Measurements from ENCODE around the gene DNAAF3.

The DNAAF3 gene

DNA sequence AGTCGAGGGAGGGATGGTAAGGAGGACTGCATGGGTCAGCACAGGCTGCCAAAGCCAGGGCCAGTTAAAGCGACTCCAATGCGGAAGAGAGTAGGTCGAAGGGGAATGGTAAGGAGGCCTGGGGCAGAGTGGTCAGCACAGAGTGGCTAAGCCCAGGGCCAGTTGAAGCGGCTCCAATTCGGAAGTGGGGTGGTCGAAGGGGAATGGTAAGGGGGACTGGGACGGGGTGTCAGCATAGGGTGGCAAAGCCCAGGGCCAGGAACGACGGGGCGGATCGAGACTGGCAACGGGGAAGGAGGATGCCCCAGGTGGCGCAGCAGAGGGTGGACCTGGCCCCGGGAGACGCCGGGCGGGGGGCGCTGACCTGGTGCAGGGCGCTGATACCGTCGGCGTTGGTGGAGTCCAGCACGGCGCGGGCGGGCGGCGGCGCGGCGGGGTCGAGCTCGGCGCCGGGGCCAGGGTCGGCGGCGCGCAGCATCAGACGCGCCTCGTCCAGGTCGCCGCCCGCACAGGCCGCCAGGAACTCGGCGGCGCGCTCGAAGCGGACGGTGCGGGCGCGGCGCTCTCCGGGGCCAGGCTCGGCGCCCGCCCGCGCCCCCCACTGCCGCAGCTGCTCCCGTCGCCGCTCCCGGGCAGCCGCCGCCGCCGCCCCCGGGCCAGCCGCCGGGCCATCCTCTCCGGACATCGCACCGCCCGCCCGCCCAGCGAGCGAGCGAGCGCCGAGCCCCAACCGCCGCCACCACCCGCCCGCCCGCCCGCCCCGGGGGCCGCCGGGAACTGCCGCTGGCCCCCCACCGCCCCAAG, 49.4 kb downstream of the DNAAF3 start, which contains the start of gene PPP1R12C:
TSS of gene PPP1R12C (minus strand) at position 779 of the 804 bp plus-strand sequence. CDS start at position 685, 94 bp downstream.
- CTCF ChIA-PET, result interaction anchor here (0.6 to 4.6 kb wide), 7 partner anchors 16 to 171 kb away, joined by 3 to 26 read pairs (median 3); no protein-coding TSS in a partner anchor
- Histone ChIP-seq H3K27ac (ENCODE audit: extremely low read depth, low read depth, low read length) (peak within 1 kb of the TSS; percentile 78; the same call in 1 of the 2 replicates), H3K4me3 (ENCODE audit: low read depth, low read length) (peak within 1 kb of the TSS; percentile 78), H3K9me3 (ENCODE audit: control insufficient read depth, insufficient read depth, low read depth, low read length) (no peaks in the 10 kb centered on the region), H3K4me1 (ENCODE audit: control insufficient read depth, insufficient read depth, low read length) (peaks cover 18% of the 10 kb centered on the region), H3K36me3 (ENCODE audit: control insufficient read depth in 2 of 2, insufficient read depth in 1 of 2, low read length in 2 of 2) (peaks cover 0 to 10% of the 10 kb centered on the region in 2 experiments; a peak in 1 of 3 replicates)
- POLR2A ChIA-PET, result interaction anchor here (0.6 to 2.7 kb wide), 27 partner anchors 11 to 916 kb away, joined by 3 to 16 read pairs (median 5); partner anchors contain the start of genes FIZ1, KMT5C, NAT14 and PPP6R1
- TF ChIP-seq SP2 (tag by site-specific recombination; IDR thresholded peaks at IDR 0.05), result no peak
- TF ChIP-seq ZNF785 (tag by site-specific recombination; IDR thresholded peaks at IDR 0.05), result no peak
- TF ChIP-seq EGR2 (tag by site-specific recombination; IDR thresholded peaks at IDR 0.05; ENCODE audit: low read depth), result no peak
- no peak for TF ChIP-seq ZNF529 (tag by site-specific recombination; IDR thresholded peaks at IDR 0.05; ENCODE audit: insufficient replicate concordance)
- no peak for TF ChIP-seq ZNF664 (tag by site-specific recombination; IDR thresholded peaks at IDR 0.05)
- TF ChIP-seq ZNF449 (tag by site-specific recombination; IDR thresholded peaks at IDR 0.05), result no peak
- no peak for TF ChIP-seq ZXDB (tag by site-specific recombination; IDR thresholded peaks at IDR 0.05)
- TF ChIP-seq TCF7L2 (IDR thresholded peaks at IDR 0.05; ENCODE audit: borderline replicate concordance, low read depth, low read length), result no peak
- TF ChIP-seq ZIC2 (tag by site-specific recombination; IDR thresholded peaks at IDR 0.05), result peak; percentile 10; the same call in 1 of the 2 replicates
- TF ChIP-seq ZFP3 (tag by site-specific recombination; IDR thresholded peaks at IDR 0.05; ENCODE audit: low read depth), result no peak
- TF ChIP-seq, protein P1, sequence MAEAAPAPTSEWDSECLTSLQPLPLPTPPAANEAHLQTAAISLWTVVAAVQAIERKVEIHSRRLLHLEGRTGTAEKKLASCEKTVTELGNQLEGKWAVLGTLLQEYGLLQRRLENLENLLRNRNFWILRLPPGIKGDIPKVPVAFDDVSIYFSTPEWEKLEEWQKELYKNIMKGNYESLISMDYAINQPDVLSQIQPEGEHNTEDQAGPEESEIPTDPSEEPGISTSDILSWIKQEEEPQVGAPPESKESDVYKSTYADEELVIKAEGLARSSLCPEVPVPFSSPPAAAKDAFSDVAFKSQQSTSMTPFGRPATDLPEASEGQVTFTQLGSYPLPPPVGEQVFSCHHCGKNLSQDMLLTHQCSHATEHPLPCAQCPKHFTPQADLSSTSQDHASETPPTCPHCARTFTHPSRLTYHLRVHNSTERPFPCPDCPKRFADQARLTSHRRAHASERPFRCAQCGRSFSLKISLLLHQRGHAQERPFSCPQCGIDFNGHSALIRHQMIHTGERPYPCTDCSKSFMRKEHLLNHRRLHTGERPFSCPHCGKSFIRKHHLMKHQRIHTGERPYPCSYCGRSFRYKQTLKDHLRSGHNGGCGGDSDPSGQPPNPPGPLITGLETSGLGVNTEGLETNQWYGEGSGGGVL (tag by site-specific recombination; IDR thresholded peaks at IDR 0.05), result no peak
- no peak for TF ChIP-seq ZNF221 (tag by site-specific recombination; IDR thresholded peaks at IDR 0.05; ENCODE audit: borderline replicate concordance)
- TF ChIP-seq MZF1 (tag by site-specific recombination; IDR thresholded peaks at IDR 0.05; ENCODE audit: borderline replicate concordance), result no peak
- TF ChIP-seq ZNF830 (tag by site-specific recombination; IDR thresholded peaks at IDR 0.05; ENCODE audit: low read depth), result no peak
- no peak for TF ChIP-seq ZNF239 (tag by site-specific recombination; IDR thresholded peaks at IDR 0.05)
- no peak for TF ChIP-seq YY1 (tag by site-specific recombination; IDR thresholded peaks at IDR 0.05)
- TF ChIP-seq ZNF623 (tag by site-specific recombination; IDR thresholded peaks at IDR 0.05), result no peak
- TF ChIP-seq, protein P2, sequence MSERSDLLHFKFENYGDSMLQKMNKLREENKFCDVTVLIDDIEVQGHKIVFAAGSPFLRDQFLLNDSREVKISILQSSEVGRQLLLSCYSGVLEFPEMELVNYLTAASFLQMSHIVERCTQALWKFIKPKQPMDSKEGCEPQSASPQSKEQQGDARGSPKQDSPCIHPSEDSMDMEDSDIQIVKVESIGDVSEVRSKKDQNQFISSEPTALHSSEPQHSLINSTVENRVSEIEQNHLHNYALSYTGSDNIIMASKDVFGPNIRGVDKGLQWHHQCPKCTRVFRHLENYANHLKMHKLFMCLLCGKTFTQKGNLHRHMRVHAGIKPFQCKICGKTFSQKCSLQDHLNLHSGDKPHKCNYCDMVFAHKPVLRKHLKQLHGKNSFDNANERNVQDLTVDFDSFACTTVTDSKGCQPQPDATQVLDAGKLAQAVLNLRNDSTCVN (tag by site-specific recombination; optimal IDR thresholded peaks at IDR 0.05), result peak; percentile 41
- TF ChIP-seq ZFP37 (tag by site-specific recombination; IDR thresholded peaks at IDR 0.05), result no peak
- TF ChIP-seq ZNF701 (tag by site-specific recombination; IDR thresholded peaks at IDR 0.05), result no peak
- TF ChIP-seq CTCF (tag by site-specific recombination; IDR thresholded peaks at IDR 0.05), result no peak
- TF ChIP-seq ZBTB10 (tag by site-specific recombination; IDR thresholded peaks at IDR 0.05), result peak; percentile 38; the same call in 1 of the 2 replicates
- no peak for TF ChIP-seq ZNF10 (tag by site-specific recombination; IDR thresholded peaks at IDR 0.05)
- TF ChIP-seq ZNF157 (tag by site-specific recombination; IDR thresholded peaks at IDR 0.05), result no peak
- no peak for TF ChIP-seq ZNF354C (tag by site-specific recombination; IDR thresholded peaks at IDR 0.05; ENCODE audit: borderline replicate concordance, low read depth)
- TF ChIP-seq ZBTB44 (tag by site-specific recombination; IDR thresholded peaks at IDR 0.05), result no peak
- TF ChIP-seq ZBTB20 (tag by site-specific recombination; IDR thresholded peaks at IDR 0.05), result peak; percentile 65; the same call in 1 of the 2 replicates

Data from HEK293 (cell line).